ENCODE results near the gene DHX9. TPM values are rescaled to one million over a fixed set of nuclear protein-coding genes. Genes with fewer than 3 reads are reported as not detected.

DHX9 gene
- total RNA-seq, 4 donors from 2014 or later, result 49.6 to 105 (median 87.5) TPM

GRCh38 chr1:182885591-182885990, 46.4 kb downstream of the DHX9 start:
- TF ChIP-seq POLR2A (IDR thresholded peaks at IDR 0.05), result no peak
- TF ChIP-seq, protein P1, sequence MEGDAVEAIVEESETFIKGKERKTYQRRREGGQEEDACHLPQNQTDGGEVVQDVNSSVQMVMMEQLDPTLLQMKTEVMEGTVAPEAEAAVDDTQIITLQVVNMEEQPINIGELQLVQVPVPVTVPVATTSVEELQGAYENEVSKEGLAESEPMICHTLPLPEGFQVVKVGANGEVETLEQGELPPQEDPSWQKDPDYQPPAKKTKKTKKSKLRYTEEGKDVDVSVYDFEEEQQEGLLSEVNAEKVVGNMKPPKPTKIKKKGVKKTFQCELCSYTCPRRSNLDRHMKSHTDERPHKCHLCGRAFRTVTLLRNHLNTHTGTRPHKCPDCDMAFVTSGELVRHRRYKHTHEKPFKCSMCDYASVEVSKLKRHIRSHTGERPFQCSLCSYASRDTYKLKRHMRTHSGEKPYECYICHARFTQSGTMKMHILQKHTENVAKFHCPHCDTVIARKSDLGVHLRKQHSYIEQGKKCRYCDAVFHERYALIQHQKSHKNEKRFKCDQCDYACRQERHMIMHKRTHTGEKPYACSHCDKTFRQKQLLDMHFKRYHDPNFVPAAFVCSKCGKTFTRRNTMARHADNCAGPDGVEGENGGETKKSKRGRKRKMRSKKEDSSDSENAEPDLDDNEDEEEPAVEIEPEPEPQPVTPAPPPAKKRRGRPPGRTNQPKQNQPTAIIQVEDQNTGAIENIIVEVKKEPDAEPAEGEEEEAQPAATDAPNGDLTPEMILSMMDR (IDR thresholded peaks at IDR 0.05), result no peak
- intact Hi-C loops (cut with DNase I; ENCODE audit: low total_unique reads), result no loop called here
- 98 to 99% methylated on average over 3 of the region's 3 CpGs for WGBS, 2 donors
- H3K4me3 ChIP-seq (ENCODE audit: low read depth, poor library complexity, severe bottlenecking), result no peak overlapping the region
- DNase-seq (ENCODE audit: low spot score in 2 of 2), result no peak

DNA sequence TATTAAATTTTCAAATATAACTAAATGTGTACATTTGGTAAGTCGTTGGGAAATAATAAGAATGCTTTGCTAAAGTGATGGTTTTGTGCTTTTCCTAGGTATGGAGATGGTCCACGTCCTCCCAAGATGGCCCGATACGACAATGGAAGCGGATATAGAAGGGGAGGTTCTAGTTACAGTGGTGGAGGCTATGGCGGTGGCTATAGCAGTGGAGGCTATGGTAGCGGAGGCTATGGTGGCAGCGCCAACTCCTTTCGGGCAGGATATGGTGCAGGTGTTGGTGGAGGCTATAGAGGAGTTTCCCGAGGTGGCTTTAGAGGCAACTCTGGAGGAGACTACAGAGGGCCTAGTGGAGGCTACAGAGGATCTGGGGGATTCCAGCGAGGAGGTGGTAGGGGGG, 47.8 kb downstream of the DHX9 start:
- no peak for DNase-seq (ENCODE audit: low spot score in 2 of 2)
- WGBS, 2 donors, result 95% methylated on average over 11 of the region's 11 CpGs
- no peak overlapping the region for H3K4me3 ChIP-seq (ENCODE audit: low read depth, poor library complexity, severe bottlenecking)
- no peak for TF ChIP-seq POLR2A (IDR thresholded peaks at IDR 0.05)
- TF ChIP-seq, protein P1 (IDR thresholded peaks at IDR 0.05), result no peak
- intact Hi-C loops (cut with DNase I; ENCODE audit: low total_unique reads), result no loop called here

DNA sequence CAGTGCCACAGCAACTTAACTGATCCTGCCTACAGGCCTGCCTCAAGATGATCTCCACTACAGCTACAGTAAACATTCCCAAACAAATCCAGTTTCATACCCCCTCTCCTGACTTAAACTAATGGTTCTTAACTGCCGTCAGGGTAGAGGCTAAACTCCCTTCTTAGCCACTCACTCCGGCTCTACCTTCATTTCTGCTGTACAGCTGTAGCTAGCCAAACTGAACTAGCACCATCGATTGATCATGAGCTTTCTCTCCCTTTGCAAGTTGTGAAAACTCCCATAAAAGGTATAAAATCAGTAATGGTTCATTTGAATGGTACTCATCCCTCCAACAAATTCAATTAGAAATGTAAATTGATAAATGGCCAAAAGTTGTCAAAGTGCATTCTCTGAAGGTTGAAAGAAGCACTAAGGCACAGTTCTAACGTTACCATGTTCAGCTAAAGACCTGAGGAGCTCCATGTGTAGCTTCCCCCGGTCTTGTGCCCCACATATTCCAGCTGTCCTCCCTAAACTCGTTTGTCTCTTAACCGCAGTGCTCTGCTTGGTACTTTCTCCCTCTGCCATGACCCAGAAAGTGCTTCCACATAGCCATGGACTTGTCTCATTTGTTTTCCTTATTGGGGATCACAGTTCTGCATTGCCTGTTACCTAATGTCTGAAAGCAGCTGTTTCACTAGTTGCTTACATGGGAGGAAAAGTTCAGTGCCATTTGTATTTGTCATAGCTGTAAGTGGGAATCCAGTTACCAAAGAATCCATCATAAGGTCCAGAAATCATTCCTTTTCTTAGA, 49.8 kb downstream of the DHX9 start:
- no peak overlapping the region for H3K4me3 ChIP-seq (ENCODE audit: low read depth, poor library complexity, severe bottlenecking)
- no peak for DNase-seq (ENCODE audit: low spot score in 2 of 2)
- 78 to 83% methylated on average over 7 of the region's 7 CpGs for WGBS, 2 donors
- TF ChIP-seq, protein P1 (IDR thresholded peaks at IDR 0.05), result no peak
- no peak for TF ChIP-seq POLR2A (IDR thresholded peaks at IDR 0.05)
- intact Hi-C loops (cut with DNase I; ENCODE audit: low total_unique reads), result no loop called here

GRCh38 chr1:182889997-182890396, 50.9 kb downstream of the DHX9 start:
- intact Hi-C loops (cut with DNase I; ENCODE audit: low total_unique reads), result no loop called here
- 60 to 70% methylated on average over 6 of the region's 6 CpGs for WGBS, 2 donors
- DNase-seq (ENCODE audit: low spot score in 2 of 2), result no peak
- TF ChIP-seq, protein P1 (IDR thresholded peaks at IDR 0.05), result no peak
- TF ChIP-seq POLR2A (IDR thresholded peaks at IDR 0.05), result no peak
- no peak overlapping the region for H3K4me3 ChIP-seq (ENCODE audit: low read depth, poor library complexity, severe bottlenecking)

DNA sequence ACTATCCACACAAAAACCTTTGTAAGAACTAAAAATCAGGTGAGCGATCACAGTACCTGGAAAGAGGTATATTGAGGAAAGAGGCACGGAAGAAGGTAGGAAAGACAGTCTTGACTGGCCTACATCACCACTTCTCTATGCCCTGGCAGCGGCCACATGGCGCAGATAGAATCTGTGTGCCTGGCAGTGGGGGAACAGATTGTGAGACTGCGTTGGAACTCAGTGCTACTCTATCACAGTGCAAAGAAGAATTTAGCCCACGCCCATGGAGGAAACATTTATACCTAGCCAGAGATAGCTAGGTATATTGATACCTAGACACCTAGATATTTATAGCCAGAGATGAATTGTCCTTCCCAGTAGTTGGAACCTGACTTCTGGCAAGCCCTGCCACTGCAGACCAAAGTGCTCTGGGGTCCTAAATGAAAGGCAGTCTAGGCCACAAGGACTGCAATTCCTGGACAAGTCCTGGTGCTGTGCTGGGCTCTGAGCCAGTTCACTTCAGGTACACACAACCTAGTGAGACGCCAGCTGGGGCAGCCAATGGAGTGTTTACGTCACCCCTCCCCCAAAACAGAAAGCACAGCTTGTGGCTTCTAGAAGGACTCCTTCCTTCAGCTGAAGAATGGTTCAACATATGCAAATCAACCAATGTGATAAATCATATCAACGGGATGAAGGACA, 51.9 kb downstream of the DHX9 start:
- 91 to 93% methylated on average over 9 of the region's 9 CpGs for WGBS, 2 donors
- DNase-seq (ENCODE audit: low spot score in 2 of 2), result no peak
- intact Hi-C loops (cut with DNase I; ENCODE audit: low total_unique reads), result no loop called here
- no peak overlapping the region for H3K4me3 ChIP-seq (ENCODE audit: low read depth, poor library complexity, severe bottlenecking)
- TF ChIP-seq POLR2A (IDR thresholded peaks at IDR 0.05), result no peak
- TF ChIP-seq, protein P1 (IDR thresholded peaks at IDR 0.05), result no peak

Data from lower leg skin (tissue), 4 donors.